WTC11 (cell line): ENCODE data around the gene NKX2-3. TPM values are rescaled to one million over a fixed set of nuclear protein-coding genes. Genes with fewer than 3 reads are reported as not detected.

ENCODE experiments used
- ATAC-seq: fragments of 200-7000 bp; cut with Tn5 transposase; 2 replicates; pipeline ENCODE4 v1.10.0; 2021; ENCODE audit warnings: mild to moderate bottlenecking, moderate library complexity
- CTCF ChIA-PET: fragments of 300-600 bp; sonication (Branson Sonifier 250); formaldehyde crosslinking; loops from one replicate; lab custom pipeline; 2021; ENCODE audit warnings: antibody characterized with exemption; lab: Charles Lee
- POLR2A ChIA-PET: fragments of 350-600 bp; sonication (Branson Sonifier 250); formaldehyde crosslinking; loops from one replicate; lab custom pipeline; 2021; ENCODE audit warnings: antibody characterized with exemption; lab: Charles Lee
- DNase-seq: peaks from one replicate; pipeline ENCODE4 v3.0.0; 2021; ENCODE audit warnings: low spot score
- H3K27ac Mint-ChIP-seq: 2 replicates; pipeline ENCODE4 v1.8.0; 2021; ENCODE audit warnings: mixed read lengths
- H3K27me3 Mint-ChIP-seq: 2 replicates; pipeline ENCODE4 v1.8.0; 2021; ENCODE audit warnings: low read depth, mild to moderate bottlenecking, moderate library complexity, mixed read lengths
- H3K36me3 Mint-ChIP-seq: 2 replicates; pipeline ENCODE4 v1.8.0; 2021; ENCODE audit warnings: mixed read lengths
- H3K4me1 Mint-ChIP-seq: 2 replicates; pipeline ENCODE4 v1.8.0; 2022; ENCODE audit warnings: mixed read lengths
- H3K4me3 Mint-ChIP-seq: 2 replicates; pipeline ENCODE4 v1.8.0; 2021; ENCODE audit warnings: mild to moderate bottlenecking, moderate library complexity, mixed read lengths
- H3K9me3 Mint-ChIP-seq: 2 replicates; pipeline ENCODE4 v1.8.0; 2021; ENCODE audit warnings: mixed read lengths
- ATF3 ChIP-seq: sonication (generic); formaldehyde crosslinking; conservative IDR thresholded peaks from 2 replicates; pipeline ENCODE4 v1.8.1; 2022; ENCODE audit warnings: mild to moderate bottlenecking, missing genetic modification reagents
- ATF6 ChIP-seq: sonication (generic); formaldehyde crosslinking; IDR thresholded peaks from 2 replicates; pipeline ENCODE4 v1.8.1; 2023; ENCODE audit warnings: mild to moderate bottlenecking, missing genetic modification reagents
- FOXK1 ChIP-seq: sonication (generic); formaldehyde crosslinking; IDR thresholded peaks from 2 replicates; pipeline ENCODE4 v1.8.0; 2022; ENCODE audit warnings: mild to moderate bottlenecking, moderate library complexity, missing genetic modification reagents
- FOXP1 ChIP-seq: sonication (generic); formaldehyde crosslinking; IDR thresholded peaks from 2 replicates; pipeline ENCODE4 v1.8.0; 2022; ENCODE audit warnings: missing genetic modification reagents, mild to moderate bottlenecking, moderate library complexity, borderline replicate concordance
- GRHL2 ChIP-seq: fragments of 250-450 bp; sonication (Bioruptor Pico); IDR thresholded peaks from 2 replicates; pipeline ENCODE4 v1.8.0; 2022; ENCODE audit warnings: mild to moderate bottlenecking, moderate library complexity; ENCODE audit not compliant: insufficient replicate concordance, severe bottlenecking
- GTF2I ChIP-seq: fragments of 250-450 bp; sonication (Bioruptor Pico); conservative IDR thresholded peaks from 2 replicates; pipeline ENCODE4 v1.4.0; 2021; ENCODE audit warnings: mild to moderate bottlenecking
- HMGA2 ChIP-seq: fragments of 250-450 bp; sonication (Bioruptor Pico); IDR thresholded peaks from 2 replicates; pipeline ENCODE4 v1.4.0; 2021; ENCODE audit warnings: mild to moderate bottlenecking, moderate library complexity
- IRF2 ChIP-seq: sonication (generic); formaldehyde crosslinking; IDR thresholded peaks from 2 replicates; pipeline ENCODE4 v1.8.0; 2022; ENCODE audit warnings: low read depth, missing genetic modification reagents, borderline replicate concordance
- JAZF1 ChIP-seq: fragments of 250-450 bp; sonication (Bioruptor Pico); IDR thresholded peaks from 2 replicates; pipeline ENCODE4 v1.9.0; 2021; ENCODE audit warnings: moderate library complexity, mild to moderate bottlenecking, inconsistent platforms
- MXD4 ChIP-seq: fragments of 250-450 bp; sonication (Bioruptor Pico); IDR thresholded peaks from 2 replicates; pipeline ENCODE4 v1.8.0; 2021; ENCODE audit warnings: mild to moderate bottlenecking, moderate library complexity, borderline replicate concordance
- NFYB ChIP-seq: sonication (generic); formaldehyde crosslinking; conservative IDR thresholded peaks from 2 replicates; pipeline ENCODE4 v1.8.0; 2022; ENCODE audit warnings: low read depth, missing genetic modification reagents
- NR1H2 ChIP-seq: sonication (generic); formaldehyde crosslinking; IDR thresholded peaks from 2 replicates; pipeline ENCODE4 v1.9.0; 2021; ENCODE audit warnings: mild to moderate bottlenecking, moderate library complexity, missing genetic modification reagents
- OVOL2 ChIP-seq: fragments of 250-450 bp; sonication (Bioruptor Pico); IDR thresholded peaks from 2 replicates; pipeline ENCODE4 v1.9.0; 2021; ENCODE audit warnings: mild to moderate bottlenecking, borderline replicate concordance
- SMAD3 ChIP-seq: sonication (generic); formaldehyde crosslinking; IDR thresholded peaks from 2 replicates; pipeline ENCODE4 v1.8.0; 2022; ENCODE audit warnings: missing genetic modification reagents, mild to moderate bottlenecking, borderline replicate concordance
- SMAD4 ChIP-seq: sonication (generic); formaldehyde crosslinking; IDR thresholded peaks from 2 replicates; pipeline ENCODE4 v1.8.0; 2022; ENCODE audit warnings: mild to moderate bottlenecking, missing genetic modification reagents
- SP1 ChIP-seq: sonication (generic); formaldehyde crosslinking; conservative IDR thresholded peaks from 2 replicates; pipeline ENCODE4 v1.8.1; 2022; ENCODE audit warnings: missing genetic modification reagents
- USF1 ChIP-seq: sonication (generic); formaldehyde crosslinking; IDR thresholded peaks from 2 replicates; pipeline ENCODE4 v1.8.0; 2022; ENCODE audit warnings: mild to moderate bottlenecking, missing genetic modification reagents
- ZNF232 ChIP-seq: sonication (generic); formaldehyde crosslinking; IDR thresholded peaks from 2 replicates; pipeline ENCODE4 v1.8.0; 2022; ENCODE audit warnings: mild to moderate bottlenecking, missing genetic modification reagents
- ZNF317 ChIP-seq: sonication (generic); formaldehyde crosslinking; IDR thresholded peaks from 2 replicates; pipeline ENCODE4 v1.8.1; 2023; ENCODE audit warnings: low read depth, mild to moderate bottlenecking, moderate library complexity, missing genetic modification reagents, borderline replicate concordance
- total RNA-seq: library from RNA; stranded (reverse); gene quantifications from 3 replicates; pipeline ENCODE4 v1.2.3, GENCODE V29; 2021
- TF ChIP-seq, protein P1 (sequence below): sonication (generic); formaldehyde crosslinking; IDR thresholded peaks from 2 replicates; pipeline ENCODE4 v1.8.0; 2023; ENCODE audit warnings: missing genetic modification reagents
- TF ChIP-seq, protein P2 (sequence below): sonication (generic); formaldehyde crosslinking; IDR thresholded peaks from 2 replicates; pipeline ENCODE4 v1.8.0; 2022; ENCODE audit warnings: missing genetic modification reagents

NKX2-3 gene
- total RNA-seq, 1 experiment from 2014 or later = not detected

GRCh38 chr10:99571816-99572215 lies 39.1 kb downstream of the NKX2-3 start:
- no peak overlapping the region for H3K27ac Mint-ChIP-seq
- DNase-seq (no peak), ATAC-seq (no peak)
- H3K9me3 Mint-ChIP-seq = no peaks in the 10 kb centered on the region
- H3K27me3 Mint-ChIP-seq = no peaks in the 10 kb centered on the region; the same call in 1 of the 2 replicates
- ChIA-PET CTCF (no interaction called here), POLR2A (no interaction called here)
- H3K36me3 Mint-ChIP-seq = no peaks in the 10 kb centered on the region
- TF ChIP-seq SMAD3 (no peak), ATF6 (CRISPR knock-in tag) (no peak), NR1H2 (CRISPR knock-in tag) (no peak), ATF3 (CRISPR knock-in tag) (no peak), SP1 (CRISPR knock-in tag) (no peak), JAZF1 (no peak)
- TF ChIP-seq, protein P1, sequence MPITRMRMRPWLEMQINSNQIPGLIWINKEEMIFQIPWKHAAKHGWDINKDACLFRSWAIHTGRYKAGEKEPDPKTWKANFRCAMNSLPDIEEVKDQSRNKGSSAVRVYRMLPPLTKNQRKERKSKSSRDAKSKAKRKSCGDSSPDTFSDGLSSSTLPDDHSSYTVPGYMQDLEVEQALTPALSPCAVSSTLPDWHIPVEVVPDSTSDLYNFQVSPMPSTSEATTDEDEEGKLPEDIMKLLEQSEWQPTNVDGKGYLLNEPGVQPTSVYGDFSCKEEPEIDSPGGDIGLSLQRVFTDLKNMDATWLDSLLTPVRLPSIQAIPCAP (CRISPR knock-in tag) = no peak
- peaks cover 12% of the 10 kb centered on the region for H3K4me1 Mint-ChIP-seq
- no peak overlapping the region for H3K4me3 Mint-ChIP-seq

GRCh38 chr10:99573790-99574189 lies 41.0 kb downstream of the NKX2-3 start:
- Mint-ChIP-seq H3K9me3 (no peaks in the 10 kb centered on the region), H3K27ac (no peak overlapping the region), H3K27me3 (no peaks in the 10 kb centered on the region; the same call in 1 of the 2 replicates), H3K4me1 (peaks cover 8% of the 10 kb centered on the region)
- DNase-seq = no peak
- ATAC-seq = no peak
- ChIA-PET POLR2A (no interaction called here), CTCF (no interaction called here)
- TF ChIP-seq ZNF232 = no peak
- TF ChIP-seq ATF3 (CRISPR knock-in tag) = no peak
- no peak for TF ChIP-seq GRHL2 (CRISPR knock-in tag)
- no peak for TF ChIP-seq IRF2 (CRISPR knock-in tag)
- no peak for TF ChIP-seq SMAD4 (CRISPR knock-in tag)
- TF ChIP-seq, protein P2, sequence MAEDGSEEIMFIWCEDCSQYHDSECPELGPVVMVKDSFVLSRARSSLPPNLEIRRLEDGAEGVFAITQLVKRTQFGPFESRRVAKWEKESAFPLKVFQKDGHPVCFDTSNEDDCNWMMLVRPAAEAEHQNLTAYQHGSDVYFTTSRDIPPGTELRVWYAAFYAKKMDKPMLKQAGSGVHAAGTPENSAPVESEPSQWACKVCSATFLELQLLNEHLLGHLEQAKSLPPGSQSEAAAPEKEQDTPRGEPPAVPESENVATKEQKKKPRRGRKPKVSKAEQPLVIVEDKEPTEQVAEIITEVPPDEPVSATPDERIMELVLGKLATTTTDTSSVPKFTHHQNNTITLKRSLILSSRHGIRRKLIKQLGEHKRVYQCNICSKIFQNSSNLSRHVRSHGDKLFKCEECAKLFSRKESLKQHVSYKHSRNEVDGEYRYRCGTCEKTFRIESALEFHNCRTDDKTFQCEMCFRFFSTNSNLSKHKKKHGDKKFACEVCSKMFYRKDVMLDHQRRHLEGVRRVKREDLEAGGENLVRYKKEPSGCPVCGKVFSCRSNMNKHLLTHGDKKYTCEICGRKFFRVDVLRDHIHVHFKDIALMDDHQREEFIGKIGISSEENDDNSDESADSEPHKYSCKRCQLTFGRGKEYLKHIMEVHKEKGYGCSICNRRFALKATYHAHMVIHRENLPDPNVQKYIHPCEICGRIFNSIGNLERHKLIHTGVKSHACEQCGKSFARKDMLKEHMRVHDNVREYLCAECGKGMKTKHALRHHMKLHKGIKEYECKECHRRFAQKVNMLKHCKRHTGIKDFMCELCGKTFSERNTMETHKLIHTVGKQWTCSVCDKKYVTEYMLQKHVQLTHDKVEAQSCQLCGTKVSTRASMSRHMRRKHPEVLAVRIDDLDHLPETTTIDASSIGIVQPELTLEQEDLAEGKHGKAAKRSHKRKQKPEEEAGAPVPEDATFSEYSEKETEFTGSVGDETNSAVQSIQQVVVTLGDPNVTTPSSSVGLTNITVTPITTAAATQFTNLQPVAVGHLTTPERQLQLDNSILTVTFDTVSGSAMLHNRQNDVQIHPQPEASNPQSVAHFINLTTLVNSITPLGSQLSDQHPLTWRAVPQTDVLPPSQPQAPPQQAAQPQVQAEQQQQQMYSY (CRISPR knock-in tag) = no peak
- TF ChIP-seq FOXP1 (CRISPR knock-in tag) = no peak
- no peak for TF ChIP-seq FOXK1 (CRISPR knock-in tag)
- no peak for TF ChIP-seq ZNF317 (CRISPR knock-in tag)
- TF ChIP-seq, all 79 proteins: peak for 0
- Mint-ChIP-seq H3K4me3 (no peak overlapping the region), H3K36me3 (no peaks in the 10 kb centered on the region)

- CTCF ChIA-PET = interaction anchor here (2.4 kb wide), 1 partner anchor 32 kb away, joined by 7 read pairs; no protein-coding TSS in a partner anchor
- TF ChIP-seq MXD4 (CRISPR knock-in tag) = no peak
- TF ChIP-seq FOXK1 (CRISPR knock-in tag) = no peak
- TF ChIP-seq NFYB (CRISPR knock-in tag) = no peak
- TF ChIP-seq OVOL2 (CRISPR knock-in tag) = no peak
- no peak for TF ChIP-seq USF1
- no peak for TF ChIP-seq HMGA2 (CRISPR knock-in tag)
- TF ChIP-seq, protein P2 (CRISPR knock-in tag) = no peak
- TF ChIP-seq GTF2I (CRISPR knock-in tag) = no peak
Observed at GRCh38 chr10:99579971-99580370, 47.2 kb downstream of the NKX2-3 start.

More at GRCh38 chr10:99579971-99580370, 47.2 kb downstream of the NKX2-3 start:
- Mint-ChIP-seq H3K4me3 (no peak overlapping the region), H3K27me3 (peaks cover 2% of the 10 kb centered on the region; the same call in 1 of the 2 replicates), H3K4me1 (peaks cover 8% of the 10 kb centered on the region), H3K27ac (no peak overlapping the region), H3K36me3 (no peaks in the 10 kb centered on the region), H3K9me3 (no peaks in the 10 kb centered on the region)
- POLR2A ChIA-PET = no interaction called here
- ATAC-seq (no peak), DNase-seq (no peak)
